BLaER1 treated with 17β-estradiol and CSF1 and Interleukin-3, amounts not matched to agents 10 nM and 100 nM (cell line): ENCODE data around the gene HRH3.
A peak's percentile ranks its signal among the peaks of the same experiment; 100 is the strongest.

Source experiments
- H3K27ac ChIP-seq, 11 experiments: shearing (Covaris generic); formaldehyde crosslinking; 2 replicates each; pipeline ENCODE4 v1.8.1; 2022
- H3K27me3 ChIP-seq, 11 experiments: shearing (Covaris generic); formaldehyde crosslinking; 2 replicates each; pipeline ENCODE4 v1.8.1; 2022
- H3K36me3 ChIP-seq, 11 experiments: shearing (Covaris generic); formaldehyde crosslinking; 2 replicates each; pipeline ENCODE4 v1.8.1; 2022
- H3K4me1 ChIP-seq, 10 experiments: shearing (Covaris generic); formaldehyde crosslinking; 2 replicates each; pipeline ENCODE4 v1.8.1; 2022
- H3K4me2 ChIP-seq, 11 experiments: shearing (Covaris generic); formaldehyde crosslinking; 2 replicates each; pipeline ENCODE4 v1.8.1; 2022
- H3K4me3 ChIP-seq, 10 experiments: shearing (Covaris generic); formaldehyde crosslinking; 2 replicates each; pipeline ENCODE4 v1.8.1; 2022
- H3K9ac ChIP-seq, 11 experiments: shearing (Covaris generic); formaldehyde crosslinking; 2 replicates each; pipeline ENCODE4 v1.8.1; 2022
- H3K9me3 ChIP-seq, 11 experiments: shearing (Covaris generic); formaldehyde crosslinking; replicated peaks in 1 of 11; 2 replicates each; pipeline ENCODE4 v1.8.1; 2022
- H4K20me1 ChIP-seq, 11 experiments: shearing (Covaris generic); formaldehyde crosslinking; 2 replicates each; pipeline ENCODE4 v1.8.1; 2022
- Cebpa-rat ChIP-seq, 11 experiments: shearing (Covaris generic); IDR thresholded peaks; 2 replicates each; pipeline ENCODE4 v1.8.1; 2022

Gene HRH3

DNA sequence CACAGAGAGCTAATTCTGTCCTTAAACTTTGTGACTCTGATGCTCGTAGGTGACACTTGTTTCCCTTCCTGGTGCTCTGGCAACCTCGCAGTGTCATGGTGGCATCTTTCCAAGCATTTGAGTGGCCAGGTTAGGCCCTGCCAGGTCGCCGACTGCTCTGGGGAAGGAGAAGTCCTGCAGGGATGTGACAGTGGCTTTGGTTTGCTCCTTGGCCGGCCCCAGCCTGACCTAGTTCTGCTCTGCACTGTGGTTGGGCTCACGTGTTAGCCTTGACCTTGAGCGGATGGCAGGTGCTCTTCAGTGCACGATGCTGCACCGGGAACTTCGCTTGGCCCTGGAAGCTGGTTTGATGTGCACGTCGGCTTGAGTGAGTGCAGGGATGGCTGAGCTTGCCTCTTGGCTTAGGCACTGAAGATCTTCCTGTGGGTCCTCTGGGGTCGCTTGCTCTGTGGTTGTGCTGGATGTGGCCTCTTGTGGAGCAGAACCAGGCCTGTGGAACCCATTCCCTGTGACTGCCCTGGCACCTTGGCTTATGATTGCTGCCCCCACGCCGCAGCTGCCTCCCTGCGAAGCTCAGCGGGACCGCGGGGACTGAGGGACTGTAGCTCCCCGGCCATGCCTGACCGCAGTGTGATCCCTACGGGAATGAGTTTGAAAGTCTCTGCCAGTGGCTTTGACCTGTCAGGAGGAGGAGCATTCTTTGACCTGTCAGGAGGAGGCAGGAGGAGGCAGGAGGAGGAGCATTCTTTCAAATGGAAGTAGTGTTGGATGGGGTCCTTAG, 27.0 kb upstream of the HRH3 start:
- peaks cover 53 to 72% (median 69%) of the 10 kb centered on the region in 10 experiments for H3K4me1 ChIP-seq
- no peak for TF ChIP-seq Cebpa-rat (IDR thresholded peaks at IDR 0.05)
- H3K36me3 ChIP-seq = peaks cover 0 to 40% (median under 1%) of the 10 kb centered on the region in 11 experiments; a peak in 10 of 22 replicates
- no peak overlapping the region for H3K27ac ChIP-seq
- peaks cover 95 to 100% (median 100%) of the 10 kb centered on the region in 11 experiments for H4K20me1 ChIP-seq
- H3K9me3 ChIP-seq = no peaks in the 10 kb centered on the region
- peak overlapping the region; percentile 47 to 91 (median 73) for H3K4me2 ChIP-seq
- H3K4me3 ChIP-seq = no peak overlapping the region
- H3K9ac ChIP-seq = no peak overlapping the region
- peaks cover 0 to 34% (median 7%) of the 10 kb centered on the region in 11 experiments; a peak in 8 of 22 replicates for H3K27me3 ChIP-seq

DNA sequence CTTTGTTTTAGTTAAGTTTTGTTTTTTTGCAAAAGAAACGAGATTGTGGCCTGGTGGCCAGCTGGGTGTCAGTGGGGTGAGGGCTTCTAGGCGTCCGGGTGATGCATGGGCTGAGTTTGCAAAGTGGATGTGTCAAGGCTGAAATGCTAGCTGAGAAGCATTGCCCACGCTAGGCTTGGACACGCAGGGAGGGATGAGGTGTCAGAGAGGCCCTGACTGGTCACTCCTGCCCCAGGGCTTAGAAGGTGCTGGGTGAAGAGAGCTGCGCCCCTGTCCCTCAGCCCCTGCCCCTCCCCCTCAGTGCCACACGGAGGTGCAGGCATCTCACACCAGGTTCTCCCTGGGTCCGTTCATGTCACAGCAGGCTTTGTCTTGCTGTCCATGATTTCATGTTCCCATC, 26.4 kb upstream of the HRH3 start:
- Histone ChIP-seq H3K4me1 (peaks cover 51 to 72% (median 65%) of the 10 kb centered on the region in 10 experiments), H3K9me3 (no peaks in the 10 kb centered on the region), H3K27me3 (peaks cover 0 to 34% (median 7%) of the 10 kb centered on the region in 11 experiments; a peak in 8 of 22 replicates), H3K4me2 (peak overlapping the region; percentile 47 to 91 (median 73); a peak in 20 of 22 replicates), H4K20me1 (peaks cover 95 to 100% (median 100%) of the 10 kb centered on the region in 11 experiments), H3K4me3 (no peak overlapping the region), H3K9ac (no peak overlapping the region), H3K27ac (no peak overlapping the region), H3K36me3 (peaks cover 0 to 46% (median 7%) of the 10 kb centered on the region in 11 experiments; a peak in 13 of 22 replicates)
- no peak for TF ChIP-seq Cebpa-rat (IDR thresholded peaks at IDR 0.05)

DNA sequence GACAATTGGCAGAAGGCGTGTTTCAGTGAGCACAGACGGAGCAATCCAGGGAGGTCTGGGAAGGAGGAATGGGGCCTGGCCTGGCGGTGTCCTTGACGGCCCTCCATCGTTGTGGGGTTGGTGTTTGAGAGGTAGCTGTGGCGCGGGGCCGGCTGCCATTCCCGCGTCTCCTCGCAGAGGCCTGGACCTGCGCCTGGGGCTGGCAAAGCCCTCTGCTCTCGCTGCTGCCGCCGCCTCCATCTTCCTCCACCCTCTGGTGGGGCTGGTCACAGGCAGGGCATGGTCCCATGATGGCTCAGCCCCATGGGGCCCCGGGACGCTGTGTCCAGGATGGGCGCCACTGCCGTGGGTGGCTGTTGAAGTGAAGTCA, 25.8 kb upstream of the HRH3 start:
- Histone ChIP-seq H3K9me3 (no peaks in the 10 kb centered on the region), H3K4me3 (no peak overlapping the region), H3K9ac (no peak overlapping the region), H3K4me1 (peaks cover 52 to 72% (median 67%) of the 10 kb centered on the region in 10 experiments), H3K27ac (no peak overlapping the region), H3K4me2 (peak overlapping the region in 9 of 11 experiments; percentile 48 to 91 (median 75); a peak in 16 of 22 replicates), H4K20me1 (peaks cover 95 to 100% (median 100%) of the 10 kb centered on the region in 11 experiments), H3K27me3 (peaks cover 0 to 34% (median 7%) of the 10 kb centered on the region in 11 experiments; a peak in 8 of 22 replicates), H3K36me3 (peaks cover 0 to 51% (median 12%) of the 10 kb centered on the region in 11 experiments; a peak in 13 of 22 replicates)
- TF ChIP-seq Cebpa-rat (IDR thresholded peaks at IDR 0.05) = no peak

DNA sequence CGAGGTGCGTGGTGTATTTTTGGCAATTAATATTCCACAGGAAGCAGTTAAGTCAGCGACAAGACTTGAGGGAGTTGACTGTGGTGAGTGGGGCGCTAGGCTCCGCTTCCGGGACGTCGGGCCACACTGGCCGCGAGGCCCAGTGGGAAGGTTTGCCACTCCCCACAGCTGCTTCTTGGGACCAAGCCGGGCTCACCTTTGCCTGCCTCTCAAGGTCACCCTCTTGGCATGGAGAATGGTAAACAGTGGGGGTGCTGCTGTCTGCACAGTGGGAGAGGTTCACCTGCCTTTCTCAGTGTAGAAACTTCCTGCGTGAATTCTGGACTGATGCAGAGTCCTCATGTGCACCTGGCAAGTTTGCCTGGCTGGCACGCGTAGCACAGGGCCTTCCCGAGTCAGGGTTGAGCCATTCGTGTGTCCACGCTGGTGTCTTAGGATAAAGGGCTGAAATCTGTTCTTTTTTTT, 24.6 kb upstream of the HRH3 start:
- no peak overlapping the region for H3K27ac ChIP-seq
- no peak for TF ChIP-seq Cebpa-rat (IDR thresholded peaks at IDR 0.05)
- H4K20me1 ChIP-seq = peaks cover 90 to 100% (median 100%) of the 10 kb centered on the region in 11 experiments
- peak overlapping the region; percentile 72 to 88 (median 80) for H3K4me2 ChIP-seq
- peaks cover 0 to 34% (median 7%) of the 10 kb centered on the region in 11 experiments; a peak in 8 of 22 replicates for H3K27me3 ChIP-seq
- H3K4me3 ChIP-seq = no peak overlapping the region
- H3K9me3 ChIP-seq = no peaks in the 10 kb centered on the region
- H3K9ac ChIP-seq = no peak overlapping the region; a peak in 1 of 22 replicates
- peaks cover 55 to 68% (median 65%) of the 10 kb centered on the region in 10 experiments for H3K4me1 ChIP-seq
- H3K36me3 ChIP-seq = peaks cover 0 to 55% (median 12%) of the 10 kb centered on the region in 11 experiments; a peak in 13 of 22 replicates

DNA sequence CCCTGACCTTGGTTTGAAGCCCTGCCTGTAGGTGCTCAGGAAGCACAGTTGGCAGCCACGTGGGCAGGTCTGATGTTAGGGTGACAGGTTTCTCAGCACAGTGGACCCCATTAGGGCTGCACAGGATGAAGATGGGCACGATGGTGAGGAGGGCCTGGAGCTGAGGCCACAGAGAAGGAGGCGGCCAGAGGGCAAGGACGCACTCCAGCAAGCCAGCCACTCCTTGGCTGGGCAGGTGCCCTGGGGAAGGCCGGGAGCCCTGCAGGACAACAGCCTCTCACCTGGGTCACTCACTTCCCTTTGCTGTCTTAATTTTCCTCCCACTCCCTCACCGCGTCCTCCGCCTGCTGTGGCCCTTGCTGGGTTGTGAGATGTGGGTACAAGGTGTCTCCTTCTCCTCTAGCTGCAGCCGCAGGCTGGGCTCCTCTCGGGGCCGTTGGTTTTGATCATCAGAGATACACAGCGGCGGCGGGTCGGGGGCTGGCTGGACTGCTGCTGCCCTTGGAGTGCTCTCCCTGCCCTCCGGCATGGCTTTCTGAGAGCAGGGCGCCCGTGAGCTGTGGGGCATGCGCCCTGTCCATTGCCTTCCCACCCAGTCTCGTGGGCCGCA, 23.9 kb upstream of the HRH3 start:
- no peak for TF ChIP-seq Cebpa-rat (IDR thresholded peaks at IDR 0.05)
- Histone ChIP-seq H4K20me1 (peaks cover 92 to 100% (median 99%) of the 10 kb centered on the region in 11 experiments), H3K4me2 (peak overlapping the region; percentile 72 to 88 (median 80)), H3K36me3 (peaks cover 0 to 55% (median 12%) of the 10 kb centered on the region in 11 experiments; a peak in 13 of 22 replicates), H3K4me1 (peaks cover 53 to 68% (median 65%) of the 10 kb centered on the region in 10 experiments), H3K27me3 (peaks cover 0 to 34% (median 7%) of the 10 kb centered on the region in 11 experiments; a peak in 8 of 22 replicates), H3K9ac (peak overlapping the region in 1 of 11 experiments; percentile 8; a peak in 1 of 22 replicates), H3K4me3 (no peak overlapping the region), H3K27ac (no peak overlapping the region), H3K9me3 (no peaks in the 10 kb centered on the region)

DNA sequence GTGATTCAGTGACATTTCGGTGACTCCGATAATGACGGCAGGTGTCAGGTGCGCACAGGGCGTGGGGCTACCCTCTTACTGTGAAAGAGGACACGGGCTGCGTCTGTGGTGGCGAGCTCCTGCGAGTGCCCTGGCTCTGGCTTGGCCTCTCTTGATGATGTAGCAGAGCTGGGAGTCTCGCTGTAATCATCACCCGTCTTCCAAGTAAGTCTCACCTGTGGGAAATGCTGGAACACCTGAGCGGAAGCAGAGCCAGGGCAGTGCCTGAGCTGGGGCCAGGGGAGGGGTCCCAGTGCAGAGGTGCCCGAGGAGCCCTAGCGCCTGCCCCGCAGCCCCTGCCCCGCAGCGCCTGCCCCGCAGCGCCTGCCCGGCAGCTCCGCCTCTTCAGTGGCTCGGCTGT, 23.0 kb upstream of the HRH3 start:
- H3K9ac ChIP-seq = no peak overlapping the region
- H4K20me1 ChIP-seq = peaks cover 83 to 93% (median 90%) of the 10 kb centered on the region in 11 experiments
- H3K4me3 ChIP-seq = no peak overlapping the region
- no peaks in the 10 kb centered on the region for H3K9me3 ChIP-seq
- H3K27me3 ChIP-seq = peaks cover 0 to 34% (median 7%) of the 10 kb centered on the region in 11 experiments; a peak in 8 of 22 replicates
- H3K36me3 ChIP-seq = peaks cover 0 to 55% (median 12%) of the 10 kb centered on the region in 11 experiments; a peak in 13 of 22 replicates
- H3K4me1 ChIP-seq = peaks cover 49 to 61% (median 59%) of the 10 kb centered on the region in 10 experiments
- TF ChIP-seq Cebpa-rat (IDR thresholded peaks at IDR 0.05) = no peak
- H3K4me2 ChIP-seq = peak overlapping the region in 2 of 11 experiments; percentile 14 to 88; a peak in 2 of 22 replicates
- no peak overlapping the region for H3K27ac ChIP-seq

DNA sequence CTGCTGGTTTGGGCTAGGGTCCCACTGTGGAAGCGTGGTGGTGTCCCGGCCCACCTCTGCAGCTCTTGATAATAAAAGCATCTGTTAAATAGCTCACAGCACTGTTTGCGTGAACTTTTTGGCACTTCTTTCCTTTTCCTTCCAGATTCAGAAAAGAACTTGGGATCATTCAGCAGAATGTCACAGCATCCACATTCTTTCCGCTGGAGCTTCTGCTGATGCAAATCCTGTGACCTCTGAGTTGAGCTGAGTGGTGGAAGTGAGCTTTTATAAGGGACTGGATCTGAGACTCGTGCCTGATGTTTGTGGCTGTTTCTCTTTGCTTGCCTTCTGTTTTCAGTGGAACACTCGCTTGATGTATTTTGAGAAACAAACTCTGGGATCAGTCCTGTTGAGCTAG, 22.1 kb upstream of the HRH3 start:
- Histone ChIP-seq H3K4me2 (no peak overlapping the region), H3K4me3 (no peak overlapping the region), H3K27me3 (peaks cover 0 to 31% (median 5%) of the 10 kb centered on the region in 11 experiments; a peak in 8 of 22 replicates), H3K4me1 (peaks cover 49 to 61% (median 58%) of the 10 kb centered on the region in 10 experiments), H4K20me1 (peaks cover 74 to 88% (median 81%) of the 10 kb centered on the region in 11 experiments), H3K27ac (no peak overlapping the region), H3K9me3 (no peaks in the 10 kb centered on the region), H3K9ac (no peak overlapping the region), H3K36me3 (peaks cover 0 to 55% (median 12%) of the 10 kb centered on the region in 11 experiments; a peak in 13 of 22 replicates)
- no peak for TF ChIP-seq Cebpa-rat (IDR thresholded peaks at IDR 0.05)

DNA sequence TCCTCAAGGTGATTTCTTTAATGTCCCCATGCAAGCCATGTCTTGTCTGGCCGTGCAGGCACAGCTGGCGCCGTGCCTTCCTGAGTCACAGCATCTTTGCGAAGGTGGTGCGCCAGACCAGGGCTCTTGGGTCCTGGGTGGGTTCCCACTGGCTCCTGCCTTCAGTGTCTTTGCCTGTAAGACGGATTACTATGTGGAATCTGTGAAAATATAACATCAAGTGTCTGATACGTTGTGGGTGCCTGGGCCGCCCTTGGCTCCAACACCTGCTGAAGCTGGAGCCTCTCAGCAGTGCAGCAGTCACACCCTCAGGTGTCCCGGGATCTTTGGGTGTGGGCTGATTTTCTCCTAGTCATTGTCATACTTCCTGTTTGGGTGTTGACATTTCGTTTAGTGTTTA, 21.4 kb upstream of the HRH3 start:
- Histone ChIP-seq H4K20me1 (peaks cover 67 to 85% (median 74%) of the 10 kb centered on the region in 11 experiments), H3K4me3 (no peak overlapping the region), H3K4me1 (peaks cover 42 to 61% (median 54%) of the 10 kb centered on the region in 10 experiments), H3K27ac (no peak overlapping the region), H3K4me2 (peak overlapping the region in 1 of 11 experiments; percentile 17; a peak in 1 of 22 replicates), H3K36me3 (peaks cover 0 to 55% (median 12%) of the 10 kb centered on the region in 11 experiments; a peak in 13 of 22 replicates), H3K9me3 (no peaks in the 10 kb centered on the region), H3K27me3 (peaks cover 0 to 24% (median 5%) of the 10 kb centered on the region in 11 experiments; a peak in 7 of 22 replicates), H3K9ac (no peak overlapping the region)
- TF ChIP-seq Cebpa-rat (IDR thresholded peaks at IDR 0.05) = no peak
